DOHH2 (cell line): ENCODE results near the gene KCNG4.

Experiments
- CTCF ChIP-seq: fragments of 200-600 bp; sonication (generic); IDR thresholded peaks from one replicate; pipeline ENCODE4 v1.5.1; 2014; ENCODE audit warnings: antibody characterized with exemption, mild to moderate bottlenecking, low read depth, low read length; ENCODE audit not compliant: poor library complexity, severe bottlenecking
- EZH2phosphoT487 ChIP-seq: fragments of 200-600 bp; sonication (generic); IDR thresholded peaks from 2 replicates; pipeline ENCODE4 v1.6.1; 2017; ENCODE audit warnings: borderline replicate concordance, mild to moderate bottlenecking, antibody characterized with exemption, low read length, moderate library complexity, mixed read lengths

GRCh38 chr16:84241778-84242177 lies 2.0 kb upstream of the KCNG4 start:
- TF ChIP-seq CTCF (no peak), EZH2phosphoT487 (no peak)
